HG03103 (cell line): Measurements from ENCODE around the gene ZNF580.

ENCODE experiments used
- ATAC-seq: cut with Tn5 transposase; IDR thresholded peaks from one replicate; pipeline ENCODE4 v1.9.1; 2021; ENCODE audit warnings: low read depth; ENCODE audit not compliant: unreplicated experiment

ZNF580 gene

GRCh38 chr19:55644191-55644833, 3.5 kb downstream of the ZNF580 start:
- no peak for ATAC-seq

- no peak for ATAC-seq
Observed at GRCh38 chr19:55644842-55645511, 4.2 kb downstream of the ZNF580 start.

- no peak for ATAC-seq
Observed at GRCh38 chr19:55645512-55645881, 4.7 kb downstream of the ZNF580 start.

- no peak for ATAC-seq
Observed at GRCh38 chr19:55646889-55647731, 6.3 kb downstream of the ZNF580 start.

GRCh38 chr19:55647732-55648584, 7.2 kb downstream of the ZNF580 start, which contains the start of gene CCDC106:
TSS of gene CCDC106 (plus strand) at chr19:55648212. CDS start at chr19:55649047, 835 bp downstream.
- ATAC-seq: no peak

GRCh38 chr19:55648585-55649267, 7.9 kb downstream of the ZNF580 start:
- ATAC-seq: no peak

- no peak for ATAC-seq
Observed at GRCh38 chr19:55649268-55650125, 8.7 kb downstream of the ZNF580 start.

- no peak for ATAC-seq
Observed at GRCh38 chr19:55650126-55650557, 9.3 kb downstream of the ZNF580 start.

- no peak for ATAC-seq
Observed at GRCh38 chr19:55650602-55651230, 9.9 kb downstream of the ZNF580 start.

GRCh38 chr19:55651236-55651635, 10.4 kb downstream of the ZNF580 start:
- no peak for ATAC-seq

- no peak for ATAC-seq
Observed at GRCh38 chr19:55652311-55653128, 11.7 kb downstream of the ZNF580 start.

- ATAC-seq: peak; percentile 37
Observed at GRCh38 chr19:55653651-55654322, 13.0 kb downstream of the ZNF580 start.

GRCh38 chr19:55654323-55654867, 13.6 kb downstream of the ZNF580 start:
- peak; percentile 48 for ATAC-seq

- ATAC-seq: peak; percentile 35
Observed at GRCh38 chr19:55654868-55655647, 14.3 kb downstream of the ZNF580 start, which contains the start of gene U2AF2. TSS of gene U2AF2 (plus strand) at chr19:55655035. CDS start at chr19:55655105, 70 bp downstream.

GRCh38 chr19:55655648-55656040, 14.8 kb downstream of the ZNF580 start:
- no peak for ATAC-seq

- no peak for ATAC-seq
Observed at GRCh38 chr19:55656552-55656951, 15.8 kb downstream of the ZNF580 start.
